Immature natural killer cell (primary cell): ENCODE results near the gene RLF. TPM values are rescaled to one million over a fixed set of nuclear protein-coding genes. Genes with fewer than 3 reads are reported as not detected.
"Not testable (repeated sequence)": the region's sequence is repeated elsewhere in the genome, so short reads cannot be mapped to it uniquely, and the experiment has no call there.

Experiments used
- DNase-seq, 3 donors: peaks; one replicate each; pipeline ENCODE4 v3.0.0; 2022; ENCODE audit warnings: mixed read lengths in 1 of 3
- H3K27ac Mint-ChIP-seq, 6 donors: one replicate each; pipeline ENCODE4 v1.8.0; 2020; ENCODE audit warnings: mixed read lengths in 6 of 6, mild to moderate bottlenecking in 5 of 6, inconsistent platforms in 4 of 6, moderate library complexity in 3 of 6
- H3K27me3 Mint-ChIP-seq, 3 donors: one replicate each; pipeline ENCODE4 v1.8.0; 2020 to 2021; ENCODE audit warnings: low read depth in 3 of 3, mild to moderate bottlenecking in 3 of 3, mixed read lengths in 3 of 3, moderate library complexity in 3 of 3, inconsistent platforms in 1 of 3
- H3K36me3 Mint-ChIP-seq, 3 donors: one replicate each; pipeline ENCODE4 v1.8.0; 2020; ENCODE audit warnings: mixed read lengths in 3 of 3, inconsistent platforms in 2 of 3, mild to moderate bottlenecking in 2 of 3
- H3K4me1 Mint-ChIP-seq, 2 donors: one replicate each; pipeline ENCODE4 v1.8.0; 2020; ENCODE audit warnings: inconsistent platforms in 2 of 2, mild to moderate bottlenecking in 2 of 2, mixed read lengths in 2 of 2, moderate library complexity in 1 of 2
- H3K4me3 Mint-ChIP-seq, 5 donors: one replicate each; pipeline ENCODE4 v1.8.0; 2020; ENCODE audit warnings: mild to moderate bottlenecking in 5 of 5, mixed read lengths in 5 of 5, inconsistent platforms in 3 of 5, moderate library complexity in 3 of 5
- H3K9me3 Mint-ChIP-seq, 6 donors: one replicate each; pipeline ENCODE4 v1.8.0; 2020; ENCODE audit warnings: mild to moderate bottlenecking in 6 of 6, mixed read lengths in 6 of 6, inconsistent platforms in 4 of 6, moderate library complexity in 3 of 6
- polyA plus RNA-seq, 3 donors: library from polyadenylated mRNA; unstranded; fragments of 300-500 nt; fragmentation: Illumina TruSeq; gene quantifications; one replicate each; pipeline ENCODE4 v1.2.3, GENCODE V29; 2021

The RLF gene
- polyA plus RNA-seq, 3 donors from 2014 or later, result 5.0 to 10.6 (median 8.2) TPM

GRCh38 chr1:40183055-40183710, 22.0 kb downstream of the RLF start:
- peaks cover 58 to 79% of the 10 kb centered on the region in 2 donors for H3K4me1 Mint-ChIP-seq
- H3K27ac Mint-ChIP-seq, result no peak overlapping the region
- no peak for DNase-seq
- no peaks in the 10 kb centered on the region for H3K36me3 Mint-ChIP-seq
- H3K4me3 Mint-ChIP-seq, result no peak overlapping the region
- H3K27me3 Mint-ChIP-seq, result peaks cover 0 to 5% (median 2%) of the 10 kb centered on the region in 3 donors
- no peaks in the 10 kb centered on the region for H3K9me3 Mint-ChIP-seq

GRCh38 chr1:40184193-40184592, 23.0 kb downstream of the RLF start:
- H3K4me1 Mint-ChIP-seq, result peaks cover 52 to 79% of the 10 kb centered on the region in 2 donors
- H3K27me3 Mint-ChIP-seq, result peaks cover 0 to 5% (median 2%) of the 10 kb centered on the region in 3 donors
- H3K27ac Mint-ChIP-seq, result peak overlapping the region in 4 of 6 donors; percentile 29 to 50 (median 35)
- no peak for DNase-seq
- no peaks in the 10 kb centered on the region for H3K9me3 Mint-ChIP-seq
- peak overlapping the region in 1 of 5 donors; percentile 11 for H3K4me3 Mint-ChIP-seq
- H3K36me3 Mint-ChIP-seq, result peaks cover 0 to 5% (median 0%) of the 10 kb centered on the region in 3 donors

- H3K4me1 Mint-ChIP-seq, result peaks cover 37 to 71% of the 10 kb centered on the region in 2 donors
- no peaks in the 10 kb centered on the region for H3K9me3 Mint-ChIP-seq
- peaks cover 0 to 4% (median 2%) of the 10 kb centered on the region in 3 donors for H3K27me3 Mint-ChIP-seq
- H3K27ac Mint-ChIP-seq, result peak overlapping the region in 5 of 6 donors; percentile 50 to 81 (median 70)
- peaks cover 3 to 14% (median 10%) of the 10 kb centered on the region in 3 donors for H3K36me3 Mint-ChIP-seq
- peak overlapping the region in 3 of 5 donors; percentile 14 to 22 (median 18) for H3K4me3 Mint-ChIP-seq
- DNase-seq, result peak in 1 of 3 donors; percentile 27
These were observed 25.0 kb downstream of the RLF start for GRCh38 chr1:40185951-40186864.

DNA sequence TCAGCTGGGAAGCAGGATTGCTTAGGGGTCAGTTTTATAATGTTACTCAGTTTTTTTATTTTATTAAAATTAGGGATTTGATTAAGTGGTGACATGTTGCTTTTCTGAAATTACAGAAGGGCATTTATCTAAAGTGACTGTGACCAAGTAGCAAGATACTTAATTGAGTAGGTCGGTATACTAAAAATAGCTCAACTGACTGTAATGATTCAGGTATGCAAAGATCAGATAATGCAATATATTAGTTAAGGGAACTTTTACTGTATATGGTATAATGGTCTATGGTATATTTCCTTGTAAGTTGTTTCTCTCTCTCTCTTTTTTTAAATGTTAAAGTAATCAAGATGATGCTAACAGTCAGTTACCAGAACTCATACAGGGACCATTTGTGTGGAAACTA, 26.2 kb downstream of the RLF start:
- H3K27me3 Mint-ChIP-seq, result peaks cover 0 to 4% (median 2%) of the 10 kb centered on the region in 3 donors
- H3K4me1 Mint-ChIP-seq, result peaks cover 36 to 68% of the 10 kb centered on the region in 2 donors
- no peak for DNase-seq
- peaks cover 3 to 14% (median 10%) of the 10 kb centered on the region in 3 donors for H3K36me3 Mint-ChIP-seq
- no peak overlapping the region for H3K4me3 Mint-ChIP-seq
- H3K9me3 Mint-ChIP-seq, result no peaks in the 10 kb centered on the region
- peak overlapping the region in 4 of 6 donors; percentile 27 to 68 (median 43) for H3K27ac Mint-ChIP-seq

GRCh38 chr1:40194639-40195038, 33.5 kb downstream of the RLF start:
- Mint-ChIP-seq H3K4me1 (peaks cover 0 to 14% of the 10 kb centered on the region in 2 donors), H3K36me3 (peaks cover 3 to 19% (median 6%) of the 10 kb centered on the region in 3 donors)
- not testable (repeated sequence) for H3K9me3 Mint-ChIP-seq, H3K27me3 Mint-ChIP-seq, H3K4me3 Mint-ChIP-seq, DNase-seq, H3K27ac Mint-ChIP-seq

- H3K27me3 Mint-ChIP-seq, result peaks cover 0 to 2% (median 0%) of the 10 kb centered on the region in 3 donors
These were observed 36.5 kb downstream of the RLF start for GRCh38 chr1:40197656-40198055.

DNA sequence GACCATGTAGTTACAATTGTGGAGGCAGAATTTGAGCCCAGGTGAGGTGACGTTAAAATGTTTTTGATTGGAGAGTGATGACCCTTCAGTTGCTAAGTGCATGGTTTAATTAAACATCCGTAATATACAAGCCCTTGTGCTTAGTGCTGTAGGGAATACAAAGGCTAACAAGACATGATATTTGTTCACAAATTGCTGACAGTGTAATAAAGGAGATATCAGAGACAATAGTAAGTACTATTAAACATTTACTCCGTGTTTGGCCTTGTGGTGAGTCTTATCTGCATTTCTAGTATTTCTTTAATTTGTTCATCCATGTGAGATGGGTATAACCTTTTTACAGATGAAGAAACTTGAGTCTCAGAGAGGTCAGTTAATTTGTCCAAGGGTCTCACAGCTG, 37.9 kb downstream of the RLF start:
- no peak overlapping the region for H3K4me3 Mint-ChIP-seq
- DNase-seq, result no peak
- no peaks in the 10 kb centered on the region for H3K4me1 Mint-ChIP-seq
- peaks cover 5 to 11% (median 5%) of the 10 kb centered on the region in 3 donors for H3K36me3 Mint-ChIP-seq
- no peaks in the 10 kb centered on the region for H3K9me3 Mint-ChIP-seq
- H3K27me3 Mint-ChIP-seq, result peaks cover 0 to 2% (median 2%) of the 10 kb centered on the region in 3 donors
- H3K27ac Mint-ChIP-seq, result no peak overlapping the region

More at GRCh38 chr1:40197656-40198055, 36.5 kb downstream of the RLF start:
- H3K36me3 Mint-ChIP-seq, result peaks cover 0 to 10% (median 0%) of the 10 kb centered on the region in 3 donors
- H3K4me1 Mint-ChIP-seq, result peaks cover 0 to 5% of the 10 kb centered on the region in 2 donors
- H3K27ac Mint-ChIP-seq, result no peak overlapping the region
- H3K9me3 Mint-ChIP-seq, result no peaks in the 10 kb centered on the region
- no peak for DNase-seq
- no peak overlapping the region for H3K4me3 Mint-ChIP-seq

DNA sequence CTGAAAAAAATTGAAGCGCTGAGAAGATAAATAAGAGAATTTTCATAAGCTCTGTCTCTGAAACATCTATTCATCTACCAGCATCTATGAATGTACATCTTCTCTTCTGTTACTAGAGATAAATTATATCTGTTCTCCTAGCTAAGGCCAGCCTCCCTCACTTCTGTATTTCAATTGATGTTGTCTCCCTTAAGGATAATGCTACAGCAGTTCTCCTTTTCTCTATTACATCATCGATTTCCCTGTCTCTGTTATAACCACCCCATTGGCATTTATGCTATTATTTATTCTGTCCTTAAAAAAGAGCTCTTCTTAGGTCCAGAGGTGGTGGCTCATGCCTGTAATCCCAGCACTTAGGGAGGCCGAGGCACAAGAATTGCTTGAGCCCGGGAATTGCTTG, 43.7 kb downstream of the RLF start:
- Mint-ChIP-seq H3K4me3 (no peak overlapping the region), H3K36me3 (peaks cover 9 to 22% (median 9%) of the 10 kb centered on the region in 3 donors), H3K27ac (no peak overlapping the region), H3K9me3 (no peaks in the 10 kb centered on the region), H3K27me3 (peaks cover 0 to 4% (median 2%) of the 10 kb centered on the region in 3 donors), H3K4me1 (peaks cover 6 to 17% of the 10 kb centered on the region in 2 donors)
- no peak for DNase-seq

- no peak overlapping the region for H3K4me3 Mint-ChIP-seq
- peaks cover 6 to 18% of the 10 kb centered on the region in 2 donors for H3K4me1 Mint-ChIP-seq
- DNase-seq, result no peak
- H3K27me3 Mint-ChIP-seq, result peaks cover 0 to 2% (median 0%) of the 10 kb centered on the region in 3 donors
- peaks cover 0 to 16% (median 4%) of the 10 kb centered on the region in 3 donors for H3K36me3 Mint-ChIP-seq
- H3K27ac Mint-ChIP-seq, result peak overlapping the region in 3 of 6 donors; percentile 1 to 12 (median 5)
- no peaks in the 10 kb centered on the region for H3K9me3 Mint-ChIP-seq
These were observed 49.5 kb downstream of the RLF start for GRCh38 chr1:40210511-40211204.

DNA sequence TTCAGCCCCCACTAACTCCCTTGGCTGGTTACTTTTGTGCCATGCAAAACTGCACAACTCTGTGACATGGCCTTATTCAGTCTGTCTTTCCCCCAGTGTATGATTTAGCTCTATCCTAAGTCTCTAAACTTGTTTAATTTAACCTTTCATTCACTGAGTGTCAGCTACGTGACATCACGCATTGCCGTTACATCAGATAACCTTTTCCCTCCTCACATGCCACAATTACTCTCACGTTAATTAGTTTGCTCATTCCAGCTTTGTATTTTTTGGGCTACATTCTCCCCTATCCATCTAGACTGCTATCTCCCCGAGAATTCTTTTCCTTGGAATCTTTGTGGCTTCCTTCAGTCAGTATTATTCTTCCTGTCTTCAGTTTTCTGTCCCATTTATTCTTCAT, 57.1 kb downstream of the RLF start:
- Mint-ChIP-seq H3K4me1 (no peaks in the 10 kb centered on the region), H3K4me3 (no peak overlapping the region), H3K36me3 (peaks cover 0 to 6% (median 0%) of the 10 kb centered on the region in 3 donors), H3K9me3 (no peaks in the 10 kb centered on the region), H3K27ac (no peak overlapping the region), H3K27me3 (no peaks in the 10 kb centered on the region)
- no peak for DNase-seq

DNA sequence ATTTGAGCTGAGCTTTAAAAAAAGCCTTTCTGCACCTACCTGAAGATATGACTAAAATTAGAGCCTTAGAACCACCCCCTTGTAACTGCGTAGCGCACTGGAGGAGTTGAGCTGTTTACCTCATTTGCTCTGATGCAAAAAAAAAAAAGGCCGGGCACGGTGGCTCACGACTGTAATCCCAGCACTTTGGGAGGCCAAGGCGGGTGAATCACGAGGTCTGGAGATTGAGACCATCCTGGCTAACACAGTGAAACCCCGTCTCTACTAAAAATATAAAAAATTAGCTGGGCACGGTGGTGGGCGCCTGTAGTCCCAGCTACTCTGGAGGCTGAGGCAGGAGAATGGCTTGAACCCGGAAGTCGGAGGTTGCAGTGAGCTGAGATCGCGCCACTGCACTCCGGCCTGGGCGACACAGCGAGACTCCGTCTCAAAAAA, 60.3 kb downstream of the RLF start:
- H3K4me3 Mint-ChIP-seq, result not testable (repeated sequence)
- H3K36me3 Mint-ChIP-seq, result peaks cover 0 to 10% (median 0%) of the 10 kb centered on the region in 3 donors

DNA sequence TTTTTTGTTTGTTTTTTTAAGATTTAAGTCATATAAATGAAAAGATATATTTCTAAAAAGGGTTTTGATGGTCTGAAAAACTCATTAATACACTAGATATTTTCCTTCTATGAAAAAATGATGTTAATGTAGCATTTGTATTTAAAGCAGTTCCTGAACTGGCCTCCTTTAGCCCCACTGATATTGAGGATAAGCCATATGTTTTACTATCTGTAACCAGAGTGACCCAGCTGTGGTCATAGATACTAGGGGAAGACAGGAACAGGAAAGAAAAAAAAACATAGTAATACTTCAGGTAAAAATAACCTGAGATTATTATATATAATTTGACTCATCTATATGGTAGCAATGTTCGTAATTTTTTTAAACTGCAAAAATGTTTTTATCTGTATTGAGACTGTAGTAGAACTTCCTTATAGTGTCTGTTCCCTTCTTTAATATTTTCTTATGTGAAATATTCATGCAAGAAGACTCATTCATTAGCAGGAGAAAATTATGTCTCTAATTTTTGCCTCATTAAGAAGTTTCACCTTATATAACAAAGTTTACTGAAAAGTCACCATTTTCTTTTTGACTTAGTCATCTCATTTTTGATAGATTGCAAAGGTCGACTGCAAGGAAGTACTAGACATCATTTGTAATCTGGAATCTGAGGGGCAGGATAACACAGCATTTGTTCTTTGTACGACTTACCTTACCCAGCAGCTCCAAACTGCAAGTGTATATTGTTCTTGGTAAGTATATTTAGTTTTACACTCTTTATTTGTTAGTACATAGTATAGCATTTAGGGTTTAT, 61.0 kb downstream of the RLF start:
- Mint-ChIP-seq H3K36me3 (peaks cover 0 to 10% (median 0%) of the 10 kb centered on the region in 3 donors), H3K27me3 (no peaks in the 10 kb centered on the region), H3K4me3 (no peak overlapping the region), H3K27ac (no peak overlapping the region), H3K4me1 (no peaks in the 10 kb centered on the region), H3K9me3 (no peaks in the 10 kb centered on the region)
- no peak for DNase-seq

More for the DNA sequence above, 60.3 kb downstream of the RLF start:
- not testable (repeated sequence) for H3K9me3 Mint-ChIP-seq, H3K4me1 Mint-ChIP-seq, H3K27me3 Mint-ChIP-seq, H3K27ac Mint-ChIP-seq, DNase-seq

DNA sequence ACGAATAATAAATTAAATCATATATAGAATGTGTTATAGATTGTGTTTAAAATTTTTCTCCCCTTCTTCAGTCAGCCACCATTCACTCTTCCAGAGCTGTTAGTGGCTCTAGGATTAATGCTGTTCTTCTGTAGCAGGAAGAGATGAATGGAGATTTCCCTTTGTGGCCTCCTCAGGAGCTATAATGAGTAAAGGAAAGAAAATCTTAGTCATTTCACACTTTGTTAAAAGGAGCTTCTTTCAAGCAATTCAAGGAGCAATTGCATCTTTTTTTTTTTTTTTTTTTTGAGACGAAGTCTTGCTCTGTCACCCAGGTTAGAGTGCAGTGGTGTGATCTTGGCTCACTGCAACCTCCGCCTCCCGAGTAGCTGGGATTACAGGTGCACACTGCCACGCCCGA, 62.9 kb downstream of the RLF start:
- no peaks in the 10 kb centered on the region for H3K9me3 Mint-ChIP-seq
- DNase-seq, result no peak
- H3K27me3 Mint-ChIP-seq, result no peaks in the 10 kb centered on the region
- H3K27ac Mint-ChIP-seq, result no peak overlapping the region
- H3K36me3 Mint-ChIP-seq, result peaks cover 0 to 4% (median 0%) of the 10 kb centered on the region in 3 donors
- H3K4me1 Mint-ChIP-seq, result no peaks in the 10 kb centered on the region
- H3K4me3 Mint-ChIP-seq, result no peak overlapping the region
